GM12878 (cell line): ENCODE data around the gene MYG1. TPM values are rescaled to one million over a fixed set of nuclear protein-coding genes. Genes with fewer than 3 reads are reported as not detected.

Experiments
- ATAC-seq: fragments of 200-7000 bp; cut with Tn5 transposase; 3 replicates; pipeline ENCODE4 v1.9.1; 2020; ENCODE audit warnings: mild to moderate bottlenecking, moderate library complexity
- BruUV-seq: library from RNA; stranded (reverse); fragments of 400-500 nt; replicated peaks from 2 replicates; lab custom pipeline; 2021; lab: Mats Ljungman, UMichigan
- CTCF ChIA-PET: fragments of 300-600 bp; sonication (Branson Sonifier 250); formaldehyde crosslinking; extraction: SDS; loops from one replicate; lab custom pipeline; 2021; ENCODE audit warnings: inconsistent platforms; lab: Yijun Ruan, JAX
- POLR2A ChIA-PET: fragments of 350-600 bp; formaldehyde crosslinking; extraction: SDS; loops from one replicate; lab custom pipeline; 2021; ENCODE audit warnings: inconsistent platforms; lab: Charles Lee
- RAD21 ChIA-PET: fragments of 300-600 bp; sonication (Branson Sonifier 250); formaldehyde crosslinking; loops from one replicate; lab custom pipeline; 2023; ENCODE audit warnings: antibody characterized with exemption; ENCODE audit not compliant: unreplicated experiment; lab: Charles Lee
- SMC1A ChIA-PET: fragments of 300-600 bp; sonication (Branson Sonifier 250); formaldehyde crosslinking; loops from one replicate; lab custom pipeline; 2023; ENCODE audit not compliant: unreplicated experiment, uncharacterized antibody; lab: Charles Lee
- DNase-seq: peaks from one replicate; pipeline ENCODE4 v3.0.0-alpha.2; 2011; ENCODE audit warnings: low read depth, low spot score
- FAIRE-seq: peaks from 3 replicates; lab custom pipeline; 2011; peaks lifted over from hg19 to GRCh38; lab: Jason Lieb, UNC
- H2AFZ ChIP-seq: 2 replicates; pipeline ENCODE4 v1.6.0; 2011; ENCODE audit warnings: low read depth, low read length, control low read depth; ENCODE audit not compliant: control insufficient read depth
- H3K27ac ChIP-seq: 2 replicates; pipeline ENCODE4 v1.5.1; 2011; ENCODE audit warnings: control low read depth; ENCODE audit not compliant: control insufficient read depth, insufficient read depth
- H3K27me3 ChIP-seq, 2 experiments: replicated peaks in 1 of 2; 2 replicates each; pipeline versions ENCODE4 v1.6.0 to v1.6.1; 2011; ENCODE audit warnings: low read length in 1 of 2; ENCODE audit not compliant: control insufficient read depth in 2 of 2, insufficient read depth in 2 of 2
- H3K36me3 ChIP-seq, 2 experiments: 2 replicates each; pipeline ENCODE4 v1.5.1; 2011; ENCODE audit warnings: low read length in 1 of 2; ENCODE audit not compliant: control insufficient read depth in 2 of 2, insufficient read depth in 2 of 2
- H3K4me1 ChIP-seq: 2 replicates; pipeline ENCODE4 v1.6.1; 2011; ENCODE audit warnings: mild to moderate bottlenecking, low read length, moderate library complexity, mixed read lengths; ENCODE audit not compliant: control insufficient read depth, insufficient read depth
- H3K4me2 ChIP-seq: 2 replicates; pipeline ENCODE4 v1.6.0; 2011; ENCODE audit warnings: control low read depth; ENCODE audit not compliant: control insufficient read depth, insufficient read depth
- H3K4me3 ChIP-seq: fragments of 200-600 bp; sonication (generic); 2 replicates; pipeline ENCODE4 v1.5.1; 2016
- H3K79me2 ChIP-seq: 2 replicates; pipeline ENCODE4 v1.6.0; 2011; ENCODE audit warnings: low read length; ENCODE audit not compliant: control insufficient read depth, insufficient read depth
- H3K9ac ChIP-seq: 2 replicates; pipeline ENCODE4 v1.8.0; 2011; ENCODE audit warnings: low read length, control low read depth, mixed read lengths; ENCODE audit not compliant: control insufficient read depth, insufficient read depth
- H3K9me3 ChIP-seq: replicated peaks from 3 replicates; pipeline ENCODE4 v1.5.1; 2011; ENCODE audit warnings: mild to moderate bottlenecking, low read length; ENCODE audit not compliant: control insufficient read depth, insufficient read depth
- H4K20me1 ChIP-seq: 2 replicates; pipeline ENCODE4 v1.6.0; 2011; ENCODE audit not compliant: control insufficient read depth, insufficient read depth
- CREB1 ChIP-seq: IDR thresholded peaks from 2 replicates; pipeline ENCODE4 v1.6.1; 2012; ENCODE audit warnings: low read depth, mild to moderate bottlenecking, inconsistent platforms
- NFYA ChIP-seq: IDR thresholded peaks from 2 replicates; pipeline ENCODE4 v1.6.1; 2011; ENCODE audit warnings: low read depth, mild to moderate bottlenecking, low read length, improper control_type of control experiment, borderline replicate concordance
- SPI1 ChIP-seq: IDR thresholded peaks from 2 replicates; pipeline ENCODE4 v1.6.1; 2011; ENCODE audit warnings: low read depth, mild to moderate bottlenecking, low read length, moderate library complexity, borderline replicate concordance; ENCODE audit not compliant: insufficient read depth
- ZBTB4 ChIP-seq: fragments of 450-650 bp; formaldehyde crosslinking; IDR thresholded peaks from 2 replicates; pipeline ENCODE4 v1.4.0; 2022; ENCODE audit warnings: mild to moderate bottlenecking, moderate library complexity
- ZNF384 ChIP-seq: IDR thresholded peaks from 2 replicates; pipeline ENCODE4 v1.6.1; 2012; ENCODE audit warnings: low read depth, mild to moderate bottlenecking, low read length, improper control_type of control experiment, borderline replicate concordance
- WGBS: methylation state at CpG from one replicate; pipeline ENCODE4 v1.1.6; 2016; ENCODE audit warnings: low lambda C conversion rate; ENCODE audit not compliant: insufficient replicate concordance, insufficient coverage; ENCODE audit errors: missing lambda C conversion rate; 5-methylcytosine and 5-hydroxymethylcytosine counted together
- in situ Hi-C: fragments of 300-500 bp; cut with MboI; formaldehyde crosslinking; loops from 9 replicates; pipeline ENCODE4 v1.14.3; 2018; ENCODE audit warnings: mixed read lengths
- intact Hi-C: fragments of 100-400 bp; cut with micrococcal nuclease; formaldehyde crosslinking; loops from one replicate; pipeline ENCODE4 v1.14.2; 2022; ENCODE audit not compliant: unreplicated experiment
- polyA plus RNA-seq, 11 experiments: library from polyadenylated mRNA; depleted of rRNA in 4 of 11; unstranded in 6 of 11; stranded (reverse) in 5 of 11; fragments of >200 nt; fragmentation: Nextera tagmentation in 4 of 11; fragmentation: Illumina TruSeq in 1 of 11; extraction: Ambion mirVana in 4 of 11; extraction: Trizol in 1 of 11; gene quantifications; 1 replicate in 1 of 11; 2 replicates in 10 of 11; pipeline versions ENCODE4 v1.2.1 to v1.2.3, GENCODE V29; 2011 to 2016; ENCODE audit warnings: inconsistent platforms in 2 of 11, missing spikeins in 2 of 11, low read depth in 1 of 11
- total RNA-seq, 4 experiments: library from RNA; depleted of rRNA in 3 of 4; stranded (reverse); fragments of >200 nt in 3 of 4; fragmentation: Illumina TruSeq in 1 of 4; extraction: Trizol in 1 of 4; gene quantifications; 2 replicates each; pipeline versions ENCODE4 v1.2.1 to v1.2.3, GENCODE V29; 2013 to 2021
- TF ChIP-seq, protein P1 (sequence below): fragments of 450-650 bp; IDR thresholded peaks from 2 replicates; pipeline ENCODE4 v1.6.1; 2016; ENCODE audit warnings: mild to moderate bottlenecking

The MYG1 gene
- total and polyA plus RNA-seq, 10 of the 15 experiments (the other 5 are each of a cell fraction or from before 2014, with no cell fraction given), result 20.7 to 81.0 (median 49.4) TPM

DNA sequence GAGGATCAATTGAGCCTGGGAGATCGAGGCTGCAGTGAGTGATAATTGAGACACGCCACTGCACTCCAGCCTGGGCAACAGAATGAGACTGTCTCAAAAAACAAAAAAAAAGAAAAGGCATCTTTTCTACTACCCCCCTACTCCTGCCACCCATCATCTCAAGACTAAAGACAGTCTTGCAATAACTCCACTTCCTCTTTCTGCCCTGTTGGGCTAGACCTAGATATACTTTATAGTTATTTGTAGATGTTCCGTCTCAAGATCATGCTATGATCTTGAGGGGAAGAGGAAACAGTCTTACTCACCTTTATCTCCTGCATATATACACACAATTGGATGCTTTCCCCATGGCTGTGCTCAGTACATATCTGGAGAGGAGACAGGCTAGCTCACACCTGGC, 43.5 kb upstream of the MYG1 start:
- RAD21 ChIA-PET, result interaction anchor here (1.3 to 2.5 kb wide), 2 partner anchors 12 to 39 kb away, joined by 3 to 10 read pairs; partner anchors contain the start of genes ESPL1 and PFDN5
- peak; percentile 57 for FAIRE-seq
- Histone ChIP-seq H3K4me3 (no peak overlapping the region), H3K9me3 (no peaks in the 10 kb centered on the region), H3K79me2 (peaks cover 13% of the 10 kb centered on the region), H3K4me1 (peaks cover 28% of the 10 kb centered on the region), H3K9ac (no peak overlapping the region), H3K36me3 (peaks cover 0 to 4% of the 10 kb centered on the region in 2 experiments; a peak in 1 of 4 replicates), H2AFZ (peak overlapping the region; percentile 51; the same call in 1 of the 2 replicates), H3K27me3 (no peaks in the 10 kb centered on the region), H3K27ac (no peak overlapping the region; the same call in 1 of the 2 replicates), H3K4me2 (peak overlapping the region; percentile 50; the same call in 1 of the 2 replicates), H4K20me1 (no peaks in the 10 kb centered on the region)
- POLR2A ChIA-PET, result interaction anchor here (1.2 to 1.6 kb wide), 2 partner anchors 12 to 13 kb away, joined by 4 to 7 read pairs; partner anchors contain the start of gene ESPL1
- no TSS peak for BruUV-seq
- 0% methylated on average over 3 of the region's 3 CpGs for WGBS
- CTCF ChIA-PET, result interaction anchor here (0.5 to 7.4 kb wide), 5 partner anchors 11 to 252 kb away, joined by 3 to 72 read pairs (median 9); partner anchors contain the start of gene ESPL1
- intact Hi-C loops, result no loop called here
- ATAC-seq, result peak; percentile 58
- TF ChIP-seq ZBTB4, result no peak
- no peak for TF ChIP-seq NFYA
- TF ChIP-seq, protein P1, sequence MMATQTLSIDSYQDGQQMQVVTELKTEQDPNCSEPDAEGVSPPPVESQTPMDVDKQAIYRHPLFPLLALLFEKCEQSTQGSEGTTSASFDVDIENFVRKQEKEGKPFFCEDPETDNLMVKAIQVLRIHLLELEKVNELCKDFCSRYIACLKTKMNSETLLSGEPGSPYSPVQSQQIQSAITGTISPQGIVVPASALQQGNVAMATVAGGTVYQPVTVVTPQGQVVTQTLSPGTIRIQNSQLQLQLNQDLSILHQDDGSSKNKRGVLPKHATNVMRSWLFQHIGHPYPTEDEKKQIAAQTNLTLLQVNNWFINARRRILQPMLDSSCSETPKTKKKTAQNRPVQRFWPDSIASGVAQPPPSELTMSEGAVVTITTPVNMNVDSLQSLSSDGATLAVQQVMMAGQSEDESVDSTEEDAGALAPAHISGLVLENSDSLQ, result peak; percentile 36; the same call in 1 of the 2 replicates
- peak; percentile 97 for TF ChIP-seq SPI1
- 0 out of 2 replicates have a peak, but pooled peaks have one; percentile 30 for TF ChIP-seq ZNF384
- TF ChIP-seq CREB1, result no peak
- SMC1A ChIA-PET, result interaction anchor here (1.1 to 6.4 kb wide), 5 partner anchors 12 to 430 kb away, joined by 4 to 63 read pairs (median 4); partner anchors contain the start of gene ESPL1
- DNase-seq, result no peak
- in situ Hi-C loops, result no loop called here
